Thyroid gland (tissue), 4 donors: Measurements from ENCODE around the gene SRSF1.

Experiments used
- POLR2A ChIP-seq, 2 donors: fragments of 450-650 bp; IDR thresholded peaks; one replicate each; pipeline ENCODE4 v1.6.1; 2017; ENCODE audit warnings: antibody characterized with exemption in 2 of 2, mild to moderate bottlenecking in 2 of 2, moderate library complexity in 1 of 2
- TF ChIP-seq, protein P1 (sequence below), 6 experiments: fragments of 200-600 bp in 3 of 6; fragments of 450-650 bp in 3 of 6; sonication (generic) in 3 of 6; IDR thresholded peaks; one replicate each; pipeline ENCODE4 v1.5.1; 2016 to 2019; ENCODE audit warnings: antibody characterized with exemption in 6 of 6, mild to moderate bottlenecking in 2 of 6, inconsistent platforms in 1 of 6, moderate library complexity in 1 of 6

DNA sequence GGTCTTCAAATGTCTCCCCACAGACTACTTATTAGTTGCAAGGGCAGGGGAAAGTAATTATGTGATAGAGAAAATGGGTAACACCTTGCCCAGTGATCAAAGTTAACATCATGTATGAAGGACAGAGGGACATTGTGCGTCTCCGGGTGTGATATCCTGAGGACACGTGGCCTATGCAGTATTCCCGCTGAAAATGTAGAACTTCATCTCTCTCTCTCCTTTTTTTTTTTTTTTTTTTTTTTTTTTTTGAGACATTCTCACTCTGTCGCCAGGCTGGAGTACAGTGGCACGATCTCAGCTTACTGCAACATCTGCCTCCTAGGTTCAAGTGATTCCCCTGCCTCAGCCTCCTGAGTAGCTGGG, 43.9 kb downstream of the SRSF1 start:
- TF ChIP-seq, protein P1, sequence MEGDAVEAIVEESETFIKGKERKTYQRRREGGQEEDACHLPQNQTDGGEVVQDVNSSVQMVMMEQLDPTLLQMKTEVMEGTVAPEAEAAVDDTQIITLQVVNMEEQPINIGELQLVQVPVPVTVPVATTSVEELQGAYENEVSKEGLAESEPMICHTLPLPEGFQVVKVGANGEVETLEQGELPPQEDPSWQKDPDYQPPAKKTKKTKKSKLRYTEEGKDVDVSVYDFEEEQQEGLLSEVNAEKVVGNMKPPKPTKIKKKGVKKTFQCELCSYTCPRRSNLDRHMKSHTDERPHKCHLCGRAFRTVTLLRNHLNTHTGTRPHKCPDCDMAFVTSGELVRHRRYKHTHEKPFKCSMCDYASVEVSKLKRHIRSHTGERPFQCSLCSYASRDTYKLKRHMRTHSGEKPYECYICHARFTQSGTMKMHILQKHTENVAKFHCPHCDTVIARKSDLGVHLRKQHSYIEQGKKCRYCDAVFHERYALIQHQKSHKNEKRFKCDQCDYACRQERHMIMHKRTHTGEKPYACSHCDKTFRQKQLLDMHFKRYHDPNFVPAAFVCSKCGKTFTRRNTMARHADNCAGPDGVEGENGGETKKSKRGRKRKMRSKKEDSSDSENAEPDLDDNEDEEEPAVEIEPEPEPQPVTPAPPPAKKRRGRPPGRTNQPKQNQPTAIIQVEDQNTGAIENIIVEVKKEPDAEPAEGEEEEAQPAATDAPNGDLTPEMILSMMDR (IDR thresholded peaks at IDR 0.05) = no peak
- no peak for TF ChIP-seq POLR2A (IDR thresholded peaks at IDR 0.05)
